ENCODE measurements around the gene ODAD4. TPM values are rescaled to one million over a fixed set of nuclear protein-coding genes. Genes with fewer than 3 reads are reported as not detected.

ODAD4 gene
- total RNA-seq, 1 experiment from 2014 or later = 0.98 TPM

- Histone ChIP-seq H3K4me3 (ENCODE audit: low read depth, low read length) (no peak overlapping the region), H3K36me3 (ENCODE audit: control insufficient read depth, insufficient read depth, low read length) (peaks cover 10% of the 10 kb centered on the region), H3K9me3 (no peaks in the 10 kb centered on the region), H3K27me3 (replicated peaks; ENCODE audit: control insufficient read depth, insufficient read depth, low read length) (no peaks in the 10 kb centered on the region), H3K4me1 (0 out of 2 replicates have a peak, but pooled peaks cover 4% of the 10 kb centered on the region)
- no peak overlapping the region for H3K27ac Mint-ChIP-seq (ENCODE audit: unreplicated experiment)
- H3K4me3 Mint-ChIP-seq (ENCODE audit: unreplicated experiment) = no peak overlapping the region
- H3K36me3 Mint-ChIP-seq (ENCODE audit: insufficient read depth, unreplicated experiment) = peaks cover 97% of the 10 kb centered on the region
- H3K4me1 Mint-ChIP-seq (ENCODE audit: low read depth, unreplicated experiment) = peaks cover 6% of the 10 kb centered on the region
- BruUV-seq (replicated peaks) = no TSS peak
- H3K9me3 Mint-ChIP-seq (ENCODE audit: unreplicated experiment) = no peaks in the 10 kb centered on the region
- no peak for TF ChIP-seq CTCF (IDR thresholded peaks at IDR 0.05; ENCODE audit: insufficient read depth in 1 of 2, low read depth in 1 of 2, low read length in 1 of 2, severe bottlenecking in 1 of 2, unreplicated experiment in 1 of 2)
- ChIA-PET CTCF (no interaction called here), POLR2A (no interaction called here)
- intact Hi-C loops (cut with micrococcal nuclease; ENCODE audit: unreplicated experiment) = no loop called here
- no peaks in the 10 kb centered on the region for H3K27me3 Mint-ChIP-seq (ENCODE audit: insufficient read depth, unreplicated experiment)
- DNase-seq = no peak
These were observed 45.8 kb downstream of the ODAD4 start for GRCh38 chr17:41976142-41976768.

DNA sequence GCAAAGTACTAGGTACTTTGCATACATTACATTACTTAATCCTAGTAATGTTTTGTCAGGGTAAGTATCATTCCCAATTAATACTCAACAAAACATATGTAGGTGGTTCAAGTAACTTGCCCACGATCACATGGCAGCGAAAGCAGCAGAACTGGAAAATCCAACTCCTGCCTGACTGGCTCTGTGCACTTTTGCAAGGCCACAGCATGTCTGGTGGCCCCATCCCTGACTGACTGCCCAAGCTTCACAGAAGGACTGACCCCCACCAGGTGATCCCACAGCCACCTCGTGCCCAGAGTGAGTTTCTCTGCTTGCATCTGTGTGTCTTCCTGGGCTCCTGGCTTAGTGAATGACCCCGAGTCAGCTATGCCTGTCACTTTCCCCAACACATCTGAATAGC lies 47.6 kb downstream of the ODAD4 start:
- H3K9me3 ChIP-seq = no peaks in the 10 kb centered on the region
- no peak for DNase-seq
- TF ChIP-seq CTCF (IDR thresholded peaks at IDR 0.05; ENCODE audit: insufficient read depth in 1 of 2, low read depth in 1 of 2, low read length in 1 of 2, severe bottlenecking in 1 of 2, unreplicated experiment in 1 of 2) = no peak
- ChIA-PET CTCF (interaction anchor here (1.0 kb wide), 1 partner anchor 31 kb away, joined by 4 read pairs; no protein-coding TSS in a partner anchor), POLR2A (no interaction called here)
- BruUV-seq (replicated peaks) = no TSS peak
- H3K36me3 ChIP-seq (ENCODE audit: control insufficient read depth, insufficient read depth, low read length) = peaks cover 8% of the 10 kb centered on the region
- H3K9me3 Mint-ChIP-seq (ENCODE audit: unreplicated experiment) = no peaks in the 10 kb centered on the region
- no peaks in the 10 kb centered on the region for H3K4me1 Mint-ChIP-seq (ENCODE audit: low read depth, unreplicated experiment)
- no peak overlapping the region for H3K27ac Mint-ChIP-seq (ENCODE audit: unreplicated experiment)
- intact Hi-C loops (cut with micrococcal nuclease; ENCODE audit: unreplicated experiment) = no loop called here
- H3K4me1 ChIP-seq = 0 out of 2 replicates have a peak, but pooled peaks cover 4% of the 10 kb centered on the region
- no peaks in the 10 kb centered on the region for H3K27me3 Mint-ChIP-seq (ENCODE audit: insufficient read depth, unreplicated experiment)
- H3K27me3 ChIP-seq (replicated peaks; ENCODE audit: control insufficient read depth, insufficient read depth, low read length) = no peaks in the 10 kb centered on the region
- no peak overlapping the region for H3K4me3 ChIP-seq (ENCODE audit: low read depth, low read length)
- peaks cover 98% of the 10 kb centered on the region for H3K36me3 Mint-ChIP-seq (ENCODE audit: insufficient read depth, unreplicated experiment)
- H3K4me3 Mint-ChIP-seq (ENCODE audit: unreplicated experiment) = no peak overlapping the region

DNA sequence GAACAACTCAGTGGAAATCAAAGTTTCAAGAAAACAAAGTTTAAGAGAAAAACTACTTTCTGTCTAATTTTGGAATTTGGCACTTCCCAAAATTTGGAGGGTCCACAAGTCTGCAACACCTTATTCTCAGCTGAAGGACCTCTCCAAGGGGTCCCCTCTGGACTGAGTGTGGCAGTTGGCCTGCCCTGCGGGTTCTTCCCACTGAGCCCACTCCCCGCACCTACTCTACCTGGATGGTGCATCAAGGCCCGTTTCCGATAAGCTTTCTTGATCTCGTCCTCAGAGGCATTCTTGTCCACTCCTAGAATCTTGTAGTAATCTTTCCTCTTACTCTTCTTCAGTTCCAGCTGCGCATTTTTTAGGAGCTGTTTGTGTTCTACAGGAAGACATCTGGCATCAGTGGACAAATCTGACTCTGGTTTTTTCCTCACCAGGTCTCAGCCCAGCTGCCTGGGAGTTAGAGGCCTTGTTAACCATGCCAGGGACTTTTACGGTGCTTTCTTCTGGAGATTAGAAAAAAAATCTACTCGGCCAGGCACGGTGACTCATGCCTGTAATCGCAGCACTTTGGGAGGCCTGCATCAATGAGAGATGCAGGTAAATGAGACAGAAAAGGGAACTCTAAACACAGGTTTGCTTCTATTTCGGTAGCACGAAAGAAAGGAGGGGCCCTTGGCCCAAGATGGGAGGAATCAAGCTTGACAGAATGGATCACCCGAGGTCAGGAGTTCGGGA lies 51.8 kb downstream of the ODAD4 start:
- ChIA-PET CTCF (no interaction called here), POLR2A (interaction anchor here (1.2 kb wide), 1 partner anchor 38 kb away, joined by 3 read pairs; the partner anchor contains the start of gene NKIRAS2)
- no peak for DNase-seq
- Mint-ChIP-seq H3K4me1 (ENCODE audit: low read depth, unreplicated experiment) (peaks cover 7% of the 10 kb centered on the region), H3K4me3 (ENCODE audit: unreplicated experiment) (no peak overlapping the region), H3K9me3 (ENCODE audit: unreplicated experiment) (no peaks in the 10 kb centered on the region), H3K27me3 (ENCODE audit: insufficient read depth, unreplicated experiment) (no peaks in the 10 kb centered on the region), H3K36me3 (ENCODE audit: insufficient read depth, unreplicated experiment) (peaks cover 98% of the 10 kb centered on the region), H3K27ac (ENCODE audit: unreplicated experiment) (peak overlapping the region; percentile 20)
- Histone ChIP-seq H3K9me3 (no peaks in the 10 kb centered on the region), H3K27me3 (replicated peaks; ENCODE audit: control insufficient read depth, insufficient read depth, low read length) (no peaks in the 10 kb centered on the region), H3K36me3 (ENCODE audit: control insufficient read depth, insufficient read depth, low read length) (peaks cover 10% of the 10 kb centered on the region), H3K4me1 (0 out of 2 replicates have a peak, but pooled peaks cover 4% of the 10 kb centered on the region), H3K4me3 (ENCODE audit: low read depth, low read length) (no peak overlapping the region)
- no TSS peak for BruUV-seq (replicated peaks)
- intact Hi-C loops (cut with micrococcal nuclease; ENCODE audit: unreplicated experiment) = no loop called here
- TF ChIP-seq CTCF (IDR thresholded peaks at IDR 0.05; ENCODE audit: insufficient read depth in 1 of 2, low read depth in 1 of 2, low read length in 1 of 2, severe bottlenecking in 1 of 2, unreplicated experiment in 1 of 2) = no peak

Data from Caco-2 (cell line).